ENCODE data around the gene IGF2BP2.
"Not testable (repeated sequence)": the region's sequence is repeated elsewhere in the genome, so short reads cannot be mapped to it uniquely, and the experiment has no call there.

Gene IGF2BP2

GRCh38 chr3:185797993-185798830 is 26.6 kb downstream of the IGF2BP2 start:
- no peak for DNase-seq

GRCh38 chr3:185797108-185797881 is 27.5 kb downstream of the IGF2BP2 start:
- no peak for DNase-seq

- DNase-seq: no peak
Observed at GRCh38 chr3:185796431-185797107, 28.3 kb downstream of the IGF2BP2 start.

- DNase-seq: no peak
Observed at GRCh38 chr3:185793381-185793780, 31.5 kb downstream of the IGF2BP2 start.

GRCh38 chr3:185792955-185793354 is 31.9 kb downstream of the IGF2BP2 start:
- no peak for DNase-seq

- DNase-seq: no peak
Observed at GRCh38 chr3:185789891-185790830, 34.7 kb downstream of the IGF2BP2 start.

- DNase-seq: no peak
Observed at GRCh38 chr3:185789134-185789533, 35.7 kb downstream of the IGF2BP2 start.

- no peak for DNase-seq
Observed at GRCh38 chr3:185788292-185788691, 36.5 kb downstream of the IGF2BP2 start.

- no peak for DNase-seq
Observed at GRCh38 chr3:185786956-185787877, 37.6 kb downstream of the IGF2BP2 start.

- not testable (repeated sequence) for DNase-seq
Observed at GRCh38 chr3:185786258-185786657, 38.6 kb downstream of the IGF2BP2 start.

GRCh38 chr3:185784317-185784716 is 40.5 kb downstream of the IGF2BP2 start:
- DNase-seq: no peak

- no peak for DNase-seq
Observed at GRCh38 chr3:185781759-185782158, 43.1 kb downstream of the IGF2BP2 start.

GRCh38 chr3:185779461-185779860 is 45.4 kb downstream of the IGF2BP2 start:
- DNase-seq: no peak

GRCh38 chr3:185778821-185779220 is 46.0 kb downstream of the IGF2BP2 start:
- DNase-seq: no peak

- no peak for DNase-seq
Observed at GRCh38 chr3:185778094-185778493, 46.7 kb downstream of the IGF2BP2 start.

- DNase-seq: peak; percentile 32
Observed at GRCh38 chr3:185770109-185770508, 54.7 kb downstream of the IGF2BP2 start.

- DNase-seq: not testable (repeated sequence)
Observed at GRCh38 chr3:185768578-185768982, 56.3 kb downstream of the IGF2BP2 start.

- DNase-seq: no peak
Observed at GRCh38 chr3:185767002-185767688, 57.7 kb downstream of the IGF2BP2 start.

- DNase-seq: no peak
Observed at GRCh38 chr3:185766329-185767001, 58.4 kb downstream of the IGF2BP2 start.

GRCh38 chr3:185764980-185765370 is 59.9 kb downstream of the IGF2BP2 start:
- DNase-seq: no peak
